NCI-H748 treated with DMSO at 0.1 percent for 48 hours (cell line): ENCODE measurements around the gene MTTP.

Source experiments
- DNase-seq: peaks from one replicate; lab custom pipeline; 2025; lab: John Stamatoyannopoulos, UW

The MTTP gene

GRCh38 chr4:99642725-99643489 lies 68.3 kb downstream of the MTTP start:
- no peak for DNase-seq

- no peak for DNase-seq
Measured at GRCh38 chr4:99644453-99644852, 69.8 kb downstream of the MTTP start.

- DNase-seq, result no peak
Measured at GRCh38 chr4:99645036-99645435, 70.4 kb downstream of the MTTP start.

GRCh38 chr4:99645638-99646037 lies 71.0 kb downstream of the MTTP start:
- no peak for DNase-seq

GRCh38 chr4:99647071-99647470 lies 72.4 kb downstream of the MTTP start:
- DNase-seq, result no peak

- DNase-seq, result no peak
Measured at GRCh38 chr4:99648321-99648720, 73.7 kb downstream of the MTTP start.

GRCh38 chr4:99649208-99649607 lies 74.6 kb downstream of the MTTP start:
- no peak for DNase-seq

- no peak for DNase-seq
Measured at GRCh38 chr4:99649778-99650177, 75.2 kb downstream of the MTTP start.

- DNase-seq, result no peak
Measured at GRCh38 chr4:99651016-99651769, 76.6 kb downstream of the MTTP start.

- no peak for DNase-seq
Measured at GRCh38 chr4:99651811-99652485, 77.3 kb downstream of the MTTP start.

- DNase-seq, result no peak
Measured at GRCh38 chr4:99652596-99653436, 78.2 kb downstream of the MTTP start.

- DNase-seq, result no peak
Measured at GRCh38 chr4:99653916-99654315, 79.3 kb downstream of the MTTP start.

GRCh38 chr4:99654361-99654761 lies 79.7 kb downstream of the MTTP start:
- no peak for DNase-seq

GRCh38 chr4:99655308-99656081 lies 80.9 kb downstream of the MTTP start:
- no peak for DNase-seq

GRCh38 chr4:99657798-99658197 lies 83.2 kb downstream of the MTTP start, which contains the start of gene C4orf54:
TSS of gene C4orf54 (minus strand) at chr4:99657828. CDS start at chr4:99654648, 3,180 bp downstream.
- no peak for DNase-seq

- DNase-seq, result no peak
Measured at GRCh38 chr4:99658666-99659065, 84.0 kb downstream of the MTTP start.

- DNase-seq, result no peak
Measured at GRCh38 chr4:99661907-99662306, 87.3 kb downstream of the MTTP start.

- no peak for DNase-seq
Measured at GRCh38 chr4:99664716-99665115, 90.1 kb downstream of the MTTP start.

GRCh38 chr4:99665983-99666382 lies 91.4 kb downstream of the MTTP start:
- no peak for DNase-seq

- DNase-seq, result no peak
Measured at GRCh38 chr4:99668472-99668871, 93.8 kb downstream of the MTTP start.

GRCh38 chr4:99669084-99669483 lies 94.5 kb downstream of the MTTP start:
- no peak for DNase-seq
